Fibroblast of villous mesenchyme (primary cell): ENCODE data around the gene TBL1XR1. TPM values are rescaled to one million over a fixed set of nuclear protein-coding genes. Genes with fewer than 3 reads are reported as not detected.

Experiments
- DNase-seq: peaks from one replicate; pipeline ENCODE4 v3.0.0-alpha.2; 2010; ENCODE audit warnings: low read depth
- H3K4me3 ChIP-seq: 2 replicates; pipeline ENCODE4 v1.5.1; 2011; ENCODE audit warnings: low read depth, mild to moderate bottlenecking, low read length
- total RNA-seq: library from RNA; depleted of rRNA; stranded (reverse); fragments of >200 nt; gene quantifications from 2 replicates; pipeline ENCODE4 v1.2.3, GENCODE V29; 2012
- TF ChIP-seq, protein P1 (sequence below): IDR thresholded peaks from 2 replicates; pipeline ENCODE4 v1.5.1; 2012; ENCODE audit warnings: low read depth, mild to moderate bottlenecking, low read length; ENCODE audit not compliant: insufficient read depth

The TBL1XR1 gene
- total RNA-seq, 1 donor: 161 TPM

GRCh38 chr3:177199206-177199760 lies 2.0 kb upstream of the TBL1XR1 start:
- H3K4me3 ChIP-seq: no peak overlapping the region
- DNase-seq: no peak
- TF ChIP-seq, protein P1, sequence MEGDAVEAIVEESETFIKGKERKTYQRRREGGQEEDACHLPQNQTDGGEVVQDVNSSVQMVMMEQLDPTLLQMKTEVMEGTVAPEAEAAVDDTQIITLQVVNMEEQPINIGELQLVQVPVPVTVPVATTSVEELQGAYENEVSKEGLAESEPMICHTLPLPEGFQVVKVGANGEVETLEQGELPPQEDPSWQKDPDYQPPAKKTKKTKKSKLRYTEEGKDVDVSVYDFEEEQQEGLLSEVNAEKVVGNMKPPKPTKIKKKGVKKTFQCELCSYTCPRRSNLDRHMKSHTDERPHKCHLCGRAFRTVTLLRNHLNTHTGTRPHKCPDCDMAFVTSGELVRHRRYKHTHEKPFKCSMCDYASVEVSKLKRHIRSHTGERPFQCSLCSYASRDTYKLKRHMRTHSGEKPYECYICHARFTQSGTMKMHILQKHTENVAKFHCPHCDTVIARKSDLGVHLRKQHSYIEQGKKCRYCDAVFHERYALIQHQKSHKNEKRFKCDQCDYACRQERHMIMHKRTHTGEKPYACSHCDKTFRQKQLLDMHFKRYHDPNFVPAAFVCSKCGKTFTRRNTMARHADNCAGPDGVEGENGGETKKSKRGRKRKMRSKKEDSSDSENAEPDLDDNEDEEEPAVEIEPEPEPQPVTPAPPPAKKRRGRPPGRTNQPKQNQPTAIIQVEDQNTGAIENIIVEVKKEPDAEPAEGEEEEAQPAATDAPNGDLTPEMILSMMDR: no peak

GRCh38 chr3:177197727-177198460 lies 612 bp upstream of the TBL1XR1 start:
- H3K4me3 ChIP-seq: peak overlapping the region; percentile 50
- DNase-seq: no peak
- TF ChIP-seq, protein P1: no peak

DNA sequence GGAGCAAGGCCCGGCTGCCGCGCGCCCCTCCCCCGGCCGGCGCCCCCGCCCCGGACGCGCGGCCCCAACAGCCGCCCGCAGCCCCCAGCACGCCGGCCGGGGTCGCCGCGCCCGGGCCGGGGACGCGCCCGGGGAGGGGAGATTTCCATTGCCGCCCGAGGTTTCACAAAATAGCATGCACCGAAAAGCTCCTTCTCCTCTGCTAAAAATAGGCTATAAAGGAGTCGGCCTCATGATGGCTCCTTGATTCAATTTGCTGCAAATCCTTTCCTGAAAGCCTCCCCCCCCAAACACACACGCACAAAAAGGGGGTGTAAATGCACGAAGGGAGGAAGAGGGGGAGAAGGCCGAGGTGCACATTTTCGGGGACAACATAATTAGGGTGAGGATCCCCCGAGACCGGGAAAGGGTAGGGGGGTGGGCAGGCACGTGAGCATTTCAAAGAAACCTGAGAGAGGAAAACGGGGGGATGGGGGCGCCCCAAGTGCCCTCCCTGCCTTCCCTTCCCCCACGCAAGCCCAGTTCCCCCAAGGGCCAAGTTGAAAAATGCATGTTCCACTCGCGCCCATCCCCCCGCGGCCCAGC lies 734 bp downstream of the TBL1XR1 start:
- peak; percentile 39 for DNase-seq
- peak overlapping the region; percentile 97 for H3K4me3 ChIP-seq
- TF ChIP-seq, protein P1: no peak

GRCh38 chr3:177196008-177196455 lies 1.2 kb downstream of the TBL1XR1 start:
- peak; percentile 13 for DNase-seq
- TF ChIP-seq, protein P1: no peak
- peak overlapping the region; percentile 97 for H3K4me3 ChIP-seq

- DNase-seq: peak; percentile 57
- TF ChIP-seq, protein P1: no peak
- H3K4me3 ChIP-seq: peak overlapping the region; percentile 97
Observed at GRCh38 chr3:177195242-177195991, 1.9 kb downstream of the TBL1XR1 start.

- DNase-seq: no peak
- TF ChIP-seq, protein P1: no peak
- no peak overlapping the region for H3K4me3 ChIP-seq
Observed at GRCh38 chr3:177194299-177194698, 3.0 kb downstream of the TBL1XR1 start.
